ENCODE data around the gene AGT. TPM values are rescaled to one million over a fixed set of nuclear protein-coding genes. Genes with fewer than 3 reads are reported as not detected.

The AGT gene
- total RNA-seq, 2 donors from 2014 or later, result 86.3 to 152 TPM

- Histone ChIP-seq H3K4me3 (no peak overlapping the region), H3K27ac (no peak overlapping the region), H3K4me1 (peaks cover 0 to 26% of the 10 kb centered on the region in 2 donors), H3K36me3 (peaks cover 22% of the 10 kb centered on the region), H3K27me3 (no peaks in the 10 kb centered on the region), H3K9me3 (no peaks in the 10 kb centered on the region)
- TF ChIP-seq CTCF (IDR thresholded peaks at IDR 0.05), result no peak
- no peak for DNase-seq (ENCODE audit: low spot score)
Observed at GRCh38 chr1:230705289-230706019, 8.5 kb downstream of the AGT start.

GRCh38 chr1:230704830-230705229, 9.1 kb downstream of the AGT start:
- H3K4me1 ChIP-seq, result peaks cover 0 to 21% of the 10 kb centered on the region in 2 donors
- H3K4me3 ChIP-seq, result no peak overlapping the region
- no peak overlapping the region for H3K27ac ChIP-seq
- H3K9me3 ChIP-seq, result no peaks in the 10 kb centered on the region
- no peak for DNase-seq (ENCODE audit: low spot score)
- peaks cover 18% of the 10 kb centered on the region for H3K36me3 ChIP-seq
- no peaks in the 10 kb centered on the region for H3K27me3 ChIP-seq
- TF ChIP-seq CTCF (IDR thresholded peaks at IDR 0.05), result no peak

GRCh38 chr1:230703679-230704385, 10.1 kb downstream of the AGT start:
- H3K4me3 ChIP-seq, result no peak overlapping the region
- no peaks in the 10 kb centered on the region for H3K9me3 ChIP-seq
- H3K27me3 ChIP-seq, result no peaks in the 10 kb centered on the region
- no peak overlapping the region for H3K27ac ChIP-seq
- peaks cover 0 to 12% of the 10 kb centered on the region in 2 donors for H3K4me1 ChIP-seq
- peaks cover 13% of the 10 kb centered on the region for H3K36me3 ChIP-seq
- DNase-seq (ENCODE audit: low spot score), result no peak
- no peak for TF ChIP-seq CTCF (IDR thresholded peaks at IDR 0.05)

GRCh38 chr1:230702934-230703678, 10.8 kb downstream of the AGT start:
- H3K4me1 ChIP-seq, result peaks cover 0 to 5% of the 10 kb centered on the region in 2 donors
- H3K4me3 ChIP-seq, result no peak overlapping the region
- H3K27me3 ChIP-seq, result no peaks in the 10 kb centered on the region
- H3K9me3 ChIP-seq, result no peaks in the 10 kb centered on the region
- no peak overlapping the region for H3K27ac ChIP-seq
- DNase-seq (ENCODE audit: low spot score), result no peak
- H3K36me3 ChIP-seq, result peaks cover 13% of the 10 kb centered on the region
- no peak for TF ChIP-seq CTCF (IDR thresholded peaks at IDR 0.05)

- no peak for TF ChIP-seq CTCF (IDR thresholded peaks at IDR 0.05)
- no peaks in the 10 kb centered on the region for H3K9me3 ChIP-seq
- peaks cover 0 to 6% of the 10 kb centered on the region in 2 donors for H3K4me1 ChIP-seq
- H3K4me3 ChIP-seq, result no peak overlapping the region
- peaks cover 13% of the 10 kb centered on the region for H3K36me3 ChIP-seq
- no peaks in the 10 kb centered on the region for H3K27me3 ChIP-seq
- no peak for DNase-seq (ENCODE audit: low spot score)
- no peak overlapping the region for H3K27ac ChIP-seq
Observed at GRCh38 chr1:230701895-230702768, 11.8 kb downstream of the AGT start.

All from right atrium auricular region (tissue), 2 donors.